PC-9 (cell line): Measurements from ENCODE around the gene LPCAT1. TPM values are rescaled to one million over a fixed set of nuclear protein-coding genes. Genes with fewer than 3 reads are reported as not detected.

Source experiments
- BruUV-seq: library from RNA; stranded (reverse); fragments of 400-500 nt; replicated peaks from 2 replicates; lab custom pipeline; 2021; lab: Mats Ljungman, UMichigan
- CTCF ChIA-PET: fragments of 300-600 bp; sonication (Branson Sonifier 250); formaldehyde crosslinking; loops from one replicate; lab custom pipeline; 2022; ENCODE audit warnings: antibody characterized with exemption; lab: Charles Lee
- POLR2A ChIA-PET: fragments of 300-600 bp; sonication (Branson Sonifier 250); formaldehyde crosslinking; loops from one replicate; lab custom pipeline; 2022; ENCODE audit warnings: antibody characterized with exemption; ENCODE audit not compliant: unreplicated experiment; lab: Charles Lee
- DNase-seq, 2 experiments: peaks; one replicate each; pipeline versions ENCODE4 v3.0.0 to v3.0.0-alpha.2; 2015 to 2022; ENCODE audit warnings: mixed read lengths in 1 of 2
- H2AFZ ChIP-seq: fragments of 200-600 bp; sonication (generic); 2 replicates; pipeline ENCODE4 v1.8.1; 2017; ENCODE audit warnings: antibody characterized with exemption
- H3F3A ChIP-seq: fragments of 200-600 bp; sonication (generic); 2 replicates; pipeline ENCODE4 v1.8.1; 2017; ENCODE audit warnings: antibody characterized with exemption, mild to moderate bottlenecking, low read depth; ENCODE audit not compliant: insufficient read depth
- H3K27ac ChIP-seq: fragments of 200-600 bp; sonication (generic); 2 replicates; pipeline ENCODE4 v1.6.1; 2016; ENCODE audit warnings: mixed run types
- H3K27me3 ChIP-seq: fragments of 200-600 bp; sonication (generic); 2 replicates; pipeline ENCODE4 v1.6.1; 2016; ENCODE audit warnings: low read depth, mixed run types; ENCODE audit not compliant: insufficient read depth
- H3K36me3 ChIP-seq: fragments of 200-600 bp; sonication (generic); 2 replicates; pipeline ENCODE4 v1.6.1; 2016; ENCODE audit warnings: low read depth, mixed run types
- H3K4me1 ChIP-seq: fragments of 200-600 bp; sonication (generic); replicated peaks from 2 replicates; pipeline ENCODE4 v1.6.1; 2016; ENCODE audit warnings: mixed run types; ENCODE audit not compliant: insufficient read depth
- H3K4me2 ChIP-seq: fragments of 200-600 bp; sonication (generic); 2 replicates; pipeline ENCODE4 v1.6.1; 2017; ENCODE audit warnings: mixed run types
- H3K4me3 ChIP-seq: fragments of 200-600 bp; sonication (generic); 2 replicates; pipeline ENCODE4 v1.6.1; 2016; ENCODE audit warnings: mixed run types
- H3K79me2 ChIP-seq: fragments of 200-600 bp; sonication (generic); 2 replicates; pipeline ENCODE4 v1.6.1; 2017; ENCODE audit warnings: low read depth, mixed run types
- H3K9me2 ChIP-seq: fragments of 200-600 bp; sonication (generic); 2 replicates; pipeline ENCODE4 v1.8.1; 2017; ENCODE audit warnings: mild to moderate bottlenecking; ENCODE audit not compliant: insufficient read depth
- H3K9me3 ChIP-seq: fragments of 200-600 bp; sonication (generic); 2 replicates; pipeline ENCODE4 v1.8.1; 2016; ENCODE audit warnings: low read depth; ENCODE audit not compliant: insufficient read depth
- H4K20me1 ChIP-seq: fragments of 200-600 bp; sonication (generic); 2 replicates; pipeline ENCODE4 v1.8.1; 2017; ENCODE audit not compliant: insufficient read depth
- EZH2 ChIP-seq: fragments of 200-600 bp; sonication (generic); IDR thresholded peaks from 2 replicates; pipeline ENCODE4 v1.8.0; 2017; ENCODE audit warnings: antibody characterized with exemption, low read depth
- intact Hi-C: fragments of 100-400 bp; cut with micrococcal nuclease; formaldehyde crosslinking; loops from one replicate; pipeline ENCODE4 v1.10.0; 2022; ENCODE audit not compliant: unreplicated experiment
- total RNA-seq: library from RNA; stranded (reverse); gene quantifications from 2 replicates; pipeline ENCODE4 v1.2.3, GENCODE V29; 2021
- TF ChIP-seq, protein P1 (sequence below): fragments of 200-600 bp; sonication (generic); conservative IDR thresholded peaks from 2 replicates; pipeline ENCODE4 v1.6.1; 2017; ENCODE audit warnings: mixed run types, antibody characterized with exemption, mild to moderate bottlenecking, moderate library complexity

The LPCAT1 gene
- total RNA-seq, 1 experiment from 2014 or later, result 96.1 TPM

DNA sequence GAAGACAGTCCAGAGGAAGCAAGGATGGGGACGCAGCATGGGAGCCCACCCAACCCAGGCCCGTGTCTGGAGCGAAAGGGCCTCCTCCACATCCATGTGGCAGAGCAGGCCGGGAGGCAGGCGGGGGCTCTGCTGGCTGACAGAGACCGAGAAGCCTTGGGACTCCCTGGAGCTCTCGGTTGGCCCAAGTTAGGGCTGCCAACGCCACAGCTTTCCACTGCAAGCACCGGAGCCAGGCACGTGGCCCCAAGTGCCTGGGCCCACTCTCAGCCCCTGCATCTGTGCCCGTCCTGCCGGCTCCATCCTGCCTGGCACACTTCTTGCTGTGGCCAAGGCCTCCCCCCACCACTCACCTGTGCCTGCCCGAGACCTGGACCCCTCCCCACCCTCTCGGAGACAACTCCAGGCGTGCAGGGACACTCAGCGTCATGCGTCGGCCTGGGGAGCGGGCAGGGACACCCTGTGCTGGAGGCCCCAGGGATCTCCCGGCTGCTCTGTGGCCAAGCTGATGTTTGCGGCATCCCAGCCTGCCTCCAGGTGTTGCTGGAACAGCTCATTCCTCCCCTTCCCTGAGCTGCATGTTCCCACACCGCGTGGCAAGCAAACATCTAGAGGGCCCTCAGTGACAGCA lies 110.0 kb downstream of the LPCAT1 start:
- H3K4me3 ChIP-seq, result no peak overlapping the region
- ChIA-PET CTCF (no interaction called here), POLR2A (no interaction called here)
- H2AFZ ChIP-seq, result no peak overlapping the region
- DNase-seq, result no peak
- no peaks in the 10 kb centered on the region for H3K36me3 ChIP-seq
- intact Hi-C loops, result no loop called here
- no peak overlapping the region for H3K27ac ChIP-seq
- BruUV-seq, result no TSS peak
- no peaks in the 10 kb centered on the region for H3K4me1 ChIP-seq
- no peak overlapping the region for H3K4me2 ChIP-seq
- H3K27me3 ChIP-seq, result peaks cover 98% of the 10 kb centered on the region
- TF ChIP-seq, protein P1, sequence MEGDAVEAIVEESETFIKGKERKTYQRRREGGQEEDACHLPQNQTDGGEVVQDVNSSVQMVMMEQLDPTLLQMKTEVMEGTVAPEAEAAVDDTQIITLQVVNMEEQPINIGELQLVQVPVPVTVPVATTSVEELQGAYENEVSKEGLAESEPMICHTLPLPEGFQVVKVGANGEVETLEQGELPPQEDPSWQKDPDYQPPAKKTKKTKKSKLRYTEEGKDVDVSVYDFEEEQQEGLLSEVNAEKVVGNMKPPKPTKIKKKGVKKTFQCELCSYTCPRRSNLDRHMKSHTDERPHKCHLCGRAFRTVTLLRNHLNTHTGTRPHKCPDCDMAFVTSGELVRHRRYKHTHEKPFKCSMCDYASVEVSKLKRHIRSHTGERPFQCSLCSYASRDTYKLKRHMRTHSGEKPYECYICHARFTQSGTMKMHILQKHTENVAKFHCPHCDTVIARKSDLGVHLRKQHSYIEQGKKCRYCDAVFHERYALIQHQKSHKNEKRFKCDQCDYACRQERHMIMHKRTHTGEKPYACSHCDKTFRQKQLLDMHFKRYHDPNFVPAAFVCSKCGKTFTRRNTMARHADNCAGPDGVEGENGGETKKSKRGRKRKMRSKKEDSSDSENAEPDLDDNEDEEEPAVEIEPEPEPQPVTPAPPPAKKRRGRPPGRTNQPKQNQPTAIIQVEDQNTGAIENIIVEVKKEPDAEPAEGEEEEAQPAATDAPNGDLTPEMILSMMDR, result no peak
- no peak for TF ChIP-seq EZH2
- H3K79me2 ChIP-seq, result no peaks in the 10 kb centered on the region
- no peaks in the 10 kb centered on the region for H3K9me2 ChIP-seq
- peaks cover 9% of the 10 kb centered on the region; the same call in 1 of the 2 replicates for H4K20me1 ChIP-seq
- no peaks in the 10 kb centered on the region for H3F3A ChIP-seq
- no peaks in the 10 kb centered on the region for H3K9me3 ChIP-seq

DNA sequence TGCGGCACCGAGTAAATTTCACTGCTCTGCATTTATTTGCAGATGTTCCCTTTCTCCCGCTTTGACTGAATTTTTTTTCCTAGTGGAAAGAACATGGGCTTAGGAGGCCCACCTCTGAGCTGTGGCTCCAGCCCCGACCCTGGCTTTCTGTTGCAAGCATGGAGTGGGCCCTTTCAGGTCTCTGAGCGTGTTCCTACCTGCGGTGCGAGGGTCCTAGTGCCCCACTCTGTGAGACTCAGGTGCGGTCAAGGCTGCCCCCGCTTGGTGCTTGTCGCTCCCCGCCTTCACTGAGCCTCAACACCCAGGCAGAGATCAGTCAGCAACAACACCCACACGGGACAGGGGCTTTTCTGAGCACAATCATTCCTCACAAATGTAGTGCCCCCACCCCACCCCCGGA lies 110.5 kb downstream of the LPCAT1 start:
- H3K27me3 ChIP-seq, result peaks cover 98% of the 10 kb centered on the region
- H3K36me3 ChIP-seq, result no peaks in the 10 kb centered on the region
- CTCF ChIA-PET, result no interaction called here

DNA sequence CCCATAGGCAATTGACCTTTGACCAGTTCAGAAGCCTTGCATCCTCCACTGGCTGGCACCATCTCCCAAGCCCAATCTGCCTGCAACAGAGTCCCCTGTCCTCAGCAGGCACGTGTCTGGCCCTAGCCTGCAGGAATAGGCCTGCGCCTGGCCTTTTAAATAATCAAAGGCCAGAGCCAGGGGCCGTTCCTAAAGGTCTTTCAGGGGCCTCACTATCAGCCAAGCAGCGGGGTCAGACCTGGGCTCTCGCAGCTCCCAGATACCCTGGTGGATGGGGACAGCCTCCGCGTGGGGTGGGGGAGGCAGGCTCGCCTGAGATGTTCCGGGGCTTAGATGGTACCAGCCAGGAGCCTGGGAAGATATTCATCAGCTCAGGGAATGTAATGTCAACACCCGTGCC lies 111.1 kb downstream of the LPCAT1 start:
- Histone ChIP-seq H3K79me2 (no peaks in the 10 kb centered on the region), H3K27me3 (peaks cover 98% of the 10 kb centered on the region), H3F3A (no peaks in the 10 kb centered on the region), H3K9me2 (no peaks in the 10 kb centered on the region), H3K36me3 (no peaks in the 10 kb centered on the region), H4K20me1 (peaks cover 9% of the 10 kb centered on the region; the same call in 1 of the 2 replicates), H2AFZ (no peak overlapping the region), H3K27ac (no peak overlapping the region), H3K4me3 (no peak overlapping the region), H3K4me1 (no peaks in the 10 kb centered on the region), H3K9me3 (no peaks in the 10 kb centered on the region), H3K4me2 (no peak overlapping the region)
- CTCF ChIA-PET, result no interaction called here
- intact Hi-C loops, result no loop called here
- POLR2A ChIA-PET, result no interaction called here
- no peak for DNase-seq
- TF ChIP-seq, protein P1, result no peak
- TF ChIP-seq EZH2, result no peak
- no TSS peak for BruUV-seq

More for the DNA sequence above, 110.5 kb downstream of the LPCAT1 start:
- Histone ChIP-seq H4K20me1 (peaks cover 9% of the 10 kb centered on the region; the same call in 1 of the 2 replicates), H3K4me1 (no peaks in the 10 kb centered on the region), H3K9me2 (no peaks in the 10 kb centered on the region), H2AFZ (no peak overlapping the region), H3F3A (no peaks in the 10 kb centered on the region), H3K79me2 (no peaks in the 10 kb centered on the region), H3K27ac (no peak overlapping the region), H3K4me3 (no peak overlapping the region), H3K4me2 (no peak overlapping the region), H3K9me3 (no peaks in the 10 kb centered on the region)
- BruUV-seq, result no TSS peak
- POLR2A ChIA-PET, result no interaction called here
- no peak for DNase-seq
- no peak; the same call in 1 of the 2 replicates for TF ChIP-seq EZH2
- TF ChIP-seq, protein P1, result no peak
- intact Hi-C loops, result no loop called here
